NB4 (cell line): ENCODE measurements around the gene CACNG5.

Experiments used
- DNase-seq: peaks from one replicate; pipeline ENCODE4 v3.0.0; 2010; ENCODE audit warnings: low read depth
- H3K4me3 ChIP-seq: one replicate; pipeline ENCODE4 v1.5.1; 2011; ENCODE audit warnings: mild to moderate bottlenecking, low read depth, low read length, moderate library complexity
- MYC ChIP-seq: IDR thresholded peaks from 2 replicates; pipeline ENCODE4 v1.6.1; 2011; ENCODE audit warnings: low read depth, low read length
- POLR2A ChIP-seq: IDR thresholded peaks from 2 replicates; pipeline ENCODE4 v1.6.1; 2011; ENCODE audit warnings: mild to moderate bottlenecking; ENCODE audit not compliant: insufficient read length; ENCODE audit errors: extremely low read depth
- TF ChIP-seq, protein P1 (sequence below): IDR thresholded peaks from 2 replicates; pipeline ENCODE4 v1.6.1; 2011; ENCODE audit warnings: low read depth, low read length
- TF ChIP-seq, protein P2 (sequence below): IDR thresholded peaks from one replicate; pipeline ENCODE4 v1.5.1; 2012; ENCODE audit warnings: low read depth, low read length

Gene CACNG5

DNA sequence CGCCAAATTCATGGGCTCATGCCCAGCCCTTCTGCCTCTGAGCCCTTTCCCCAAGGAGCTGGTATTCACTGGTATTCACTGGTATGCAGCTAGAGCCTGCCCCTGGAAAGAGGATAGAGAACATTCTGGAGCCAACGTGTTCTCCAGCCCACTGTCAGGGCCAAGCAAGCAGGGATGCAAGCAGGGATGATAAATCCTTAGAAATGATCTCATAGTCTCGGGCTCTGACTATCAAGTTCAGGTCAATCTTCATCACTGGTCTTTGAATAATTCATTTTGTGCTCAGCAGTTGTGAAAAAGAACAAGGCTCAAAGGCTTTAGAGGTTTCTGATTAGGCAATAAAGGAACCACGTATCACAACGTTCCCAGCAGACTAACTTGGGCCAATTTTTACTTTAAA is 57.3 kb downstream of the CACNG5 start:
- H3K4me3 ChIP-seq: no peak overlapping the region
- no peak for DNase-seq
- TF ChIP-seq, protein P1, sequence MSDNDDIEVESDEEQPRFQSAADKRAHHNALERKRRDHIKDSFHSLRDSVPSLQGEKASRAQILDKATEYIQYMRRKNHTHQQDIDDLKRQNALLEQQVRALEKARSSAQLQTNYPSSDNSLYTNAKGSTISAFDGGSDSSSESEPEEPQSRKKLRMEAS: no peak
- TF ChIP-seq, protein P2, sequence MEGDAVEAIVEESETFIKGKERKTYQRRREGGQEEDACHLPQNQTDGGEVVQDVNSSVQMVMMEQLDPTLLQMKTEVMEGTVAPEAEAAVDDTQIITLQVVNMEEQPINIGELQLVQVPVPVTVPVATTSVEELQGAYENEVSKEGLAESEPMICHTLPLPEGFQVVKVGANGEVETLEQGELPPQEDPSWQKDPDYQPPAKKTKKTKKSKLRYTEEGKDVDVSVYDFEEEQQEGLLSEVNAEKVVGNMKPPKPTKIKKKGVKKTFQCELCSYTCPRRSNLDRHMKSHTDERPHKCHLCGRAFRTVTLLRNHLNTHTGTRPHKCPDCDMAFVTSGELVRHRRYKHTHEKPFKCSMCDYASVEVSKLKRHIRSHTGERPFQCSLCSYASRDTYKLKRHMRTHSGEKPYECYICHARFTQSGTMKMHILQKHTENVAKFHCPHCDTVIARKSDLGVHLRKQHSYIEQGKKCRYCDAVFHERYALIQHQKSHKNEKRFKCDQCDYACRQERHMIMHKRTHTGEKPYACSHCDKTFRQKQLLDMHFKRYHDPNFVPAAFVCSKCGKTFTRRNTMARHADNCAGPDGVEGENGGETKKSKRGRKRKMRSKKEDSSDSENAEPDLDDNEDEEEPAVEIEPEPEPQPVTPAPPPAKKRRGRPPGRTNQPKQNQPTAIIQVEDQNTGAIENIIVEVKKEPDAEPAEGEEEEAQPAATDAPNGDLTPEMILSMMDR: no peak
- TF ChIP-seq MYC: no peak
- no peak for TF ChIP-seq POLR2A

DNA sequence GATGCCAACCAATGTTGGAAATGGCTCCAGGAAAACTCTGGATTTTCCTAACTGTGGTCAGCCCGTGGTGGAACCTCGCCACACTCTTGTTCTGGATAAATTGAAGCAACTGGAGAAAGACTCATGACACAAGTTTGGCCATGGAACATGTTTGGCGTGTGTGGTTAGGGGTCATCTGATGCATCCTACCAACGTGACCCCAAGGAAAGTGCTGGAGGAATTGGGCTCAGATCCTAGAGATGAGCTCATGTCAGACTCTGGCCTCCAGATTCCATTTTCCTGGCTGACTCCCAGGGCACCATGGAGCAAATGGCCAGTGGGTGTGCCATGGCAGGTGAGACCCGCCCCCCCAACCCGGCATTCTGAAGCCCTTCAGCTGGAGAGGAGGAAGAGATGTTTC is 58.5 kb downstream of the CACNG5 start:
- TF ChIP-seq MYC (no peak), POLR2A (no peak)
- TF ChIP-seq, protein P2: no peak
- TF ChIP-seq, protein P1: no peak
- H3K4me3 ChIP-seq: no peak overlapping the region
- DNase-seq: no peak

DNA sequence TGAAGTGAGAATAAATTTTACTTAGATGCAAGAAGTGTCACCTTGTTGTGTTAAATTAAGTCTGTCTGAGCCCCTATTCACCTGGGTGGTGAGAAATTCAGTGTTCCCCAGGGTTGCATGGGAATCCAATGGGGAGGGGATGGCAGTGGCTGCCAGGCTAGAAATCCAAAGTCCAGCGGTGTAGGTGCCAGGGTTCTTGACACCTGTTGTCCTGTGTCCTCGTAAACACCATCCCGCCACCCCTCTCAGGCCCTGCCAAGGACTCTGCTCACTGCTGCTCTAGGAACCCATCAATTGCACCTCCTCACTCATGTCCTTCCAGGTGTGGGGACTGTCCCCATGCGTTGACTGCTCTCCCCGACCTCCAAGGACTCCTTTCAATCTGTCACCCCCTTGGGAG is 58.9 kb downstream of the CACNG5 start:
- TF ChIP-seq, protein P2: no peak
- TF ChIP-seq MYC (no peak), POLR2A (no peak)
- TF ChIP-seq, protein P1: no peak
- DNase-seq: no peak
- H3K4me3 ChIP-seq: no peak overlapping the region

DNA sequence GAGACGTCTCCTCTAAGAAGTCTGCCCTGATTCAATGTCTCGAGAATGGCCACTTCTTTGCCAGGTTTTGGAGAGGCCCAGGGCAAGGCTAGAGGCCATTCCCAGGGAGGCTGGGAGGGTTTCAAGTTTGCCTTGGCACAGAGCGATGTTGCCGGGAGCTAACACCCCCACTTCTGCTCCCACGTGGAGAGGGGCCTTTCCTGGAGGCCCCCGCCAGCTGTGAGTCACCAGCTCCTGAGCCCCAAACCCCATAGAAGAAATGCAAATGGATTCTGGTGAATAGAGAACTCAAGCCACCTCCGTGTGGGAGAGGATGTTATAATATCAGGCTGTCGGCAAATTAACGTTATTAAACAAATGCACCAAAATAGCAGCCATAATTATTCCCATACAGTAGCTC is 62.2 kb downstream of the CACNG5 start:
- TF ChIP-seq, protein P2: no peak
- TF ChIP-seq, protein P1: no peak
- no peak for TF ChIP-seq POLR2A
- TF ChIP-seq MYC: no peak
- no peak overlapping the region for H3K4me3 ChIP-seq
- DNase-seq: no peak

DNA sequence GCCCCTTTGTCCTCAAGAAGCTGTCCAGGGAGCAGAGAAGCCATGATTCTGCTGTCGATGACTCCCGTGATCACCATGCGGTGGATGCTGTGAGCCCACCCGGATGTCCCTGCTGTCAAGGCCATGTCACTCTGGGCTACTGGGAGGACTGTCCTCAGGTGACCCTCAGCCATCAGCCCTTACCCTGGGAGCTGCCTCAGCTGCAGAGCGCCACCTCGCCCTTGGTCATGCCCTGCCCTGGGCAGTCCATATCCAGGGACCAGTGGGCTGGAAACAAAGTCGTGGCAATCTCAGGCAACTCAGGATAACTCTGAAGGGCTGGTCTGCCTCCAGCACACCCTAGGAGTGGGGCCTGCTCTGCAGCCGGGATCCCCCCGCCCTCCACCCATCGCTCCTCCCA is 63.6 kb downstream of the CACNG5 start:
- no peak for DNase-seq
- TF ChIP-seq POLR2A: no peak
- TF ChIP-seq, protein P2: no peak
- TF ChIP-seq MYC: no peak
- TF ChIP-seq, protein P1: no peak
- H3K4me3 ChIP-seq: no peak overlapping the region
